SIG-M5 treated with dmso at 0.1 percent for 504 hours (cell line): ENCODE results near the gene EFNA2.
"Not testable (repeated sequence)": the region's sequence is repeated elsewhere in the genome, so short reads cannot be mapped to it uniquely, and the experiment has no call there.

Source experiments
- DNase-seq: peaks from one replicate; lab custom pipeline; 2025; ENCODE audit not compliant: unreplicated experiment; lab: John Stamatoyannopoulos, UW

EFNA2 gene

DNA sequence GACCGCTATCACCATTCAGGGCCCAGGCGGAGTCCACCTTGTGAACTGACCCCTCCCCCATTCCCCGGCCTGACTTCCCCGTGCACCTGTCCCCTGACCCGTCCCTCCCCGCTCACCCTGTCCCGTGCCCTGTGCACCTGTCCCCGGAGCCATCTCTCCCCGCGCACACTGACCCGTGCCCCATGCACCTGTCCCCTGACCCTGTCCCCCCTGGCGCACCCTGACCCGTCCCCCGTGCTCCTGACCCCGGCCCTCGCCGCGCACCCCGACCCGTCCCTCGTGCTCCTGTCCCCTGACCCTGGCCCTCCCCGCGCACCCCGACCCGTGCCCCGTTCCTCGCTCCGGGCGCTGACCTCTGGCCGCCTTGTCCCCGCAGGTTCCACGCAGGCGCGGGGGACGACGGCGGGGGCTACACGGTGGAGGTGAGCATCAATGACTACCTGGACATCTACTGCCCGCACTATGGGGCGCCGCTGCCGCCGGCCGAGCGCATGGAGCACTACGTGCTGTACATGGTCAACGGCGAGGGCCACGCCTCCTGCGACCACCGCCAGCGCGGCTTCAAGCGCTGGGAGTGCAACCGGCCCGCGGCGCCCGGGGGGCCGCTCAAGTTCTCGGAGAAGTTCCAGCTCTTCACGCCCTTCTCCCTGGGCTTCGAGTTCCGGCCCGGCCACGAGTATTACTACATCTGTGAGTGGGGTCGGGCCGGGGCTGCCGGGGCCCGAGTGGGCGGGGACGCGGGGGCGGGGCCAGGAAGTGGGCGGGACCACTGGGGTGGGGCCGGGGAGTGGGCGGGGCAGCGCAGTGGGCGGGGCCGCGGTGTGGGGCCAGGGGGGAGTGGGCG lies 9.7 kb downstream of the EFNA2 start:
- DNase-seq: no peak

DNA sequence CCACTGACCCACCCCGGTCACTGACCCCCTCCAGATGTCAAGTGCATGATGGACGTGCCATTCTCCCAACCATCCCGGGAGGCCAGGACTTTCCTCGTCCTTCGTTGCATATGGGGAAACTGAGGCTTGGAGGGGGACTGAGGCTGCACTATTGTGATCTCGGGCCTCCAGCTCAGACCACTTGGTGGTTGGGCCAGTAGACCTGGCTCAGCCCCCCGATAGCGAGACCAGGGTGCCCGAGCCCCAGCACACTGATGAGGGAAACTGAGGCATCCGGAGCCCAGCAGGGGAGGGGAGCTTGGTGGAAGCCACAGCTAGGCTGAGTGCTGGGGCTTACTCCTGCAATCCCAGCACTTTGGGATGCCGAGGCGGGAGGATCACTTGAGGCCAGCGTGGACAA lies 10.4 kb downstream of the EFNA2 start:
- no peak for DNase-seq

DNA sequence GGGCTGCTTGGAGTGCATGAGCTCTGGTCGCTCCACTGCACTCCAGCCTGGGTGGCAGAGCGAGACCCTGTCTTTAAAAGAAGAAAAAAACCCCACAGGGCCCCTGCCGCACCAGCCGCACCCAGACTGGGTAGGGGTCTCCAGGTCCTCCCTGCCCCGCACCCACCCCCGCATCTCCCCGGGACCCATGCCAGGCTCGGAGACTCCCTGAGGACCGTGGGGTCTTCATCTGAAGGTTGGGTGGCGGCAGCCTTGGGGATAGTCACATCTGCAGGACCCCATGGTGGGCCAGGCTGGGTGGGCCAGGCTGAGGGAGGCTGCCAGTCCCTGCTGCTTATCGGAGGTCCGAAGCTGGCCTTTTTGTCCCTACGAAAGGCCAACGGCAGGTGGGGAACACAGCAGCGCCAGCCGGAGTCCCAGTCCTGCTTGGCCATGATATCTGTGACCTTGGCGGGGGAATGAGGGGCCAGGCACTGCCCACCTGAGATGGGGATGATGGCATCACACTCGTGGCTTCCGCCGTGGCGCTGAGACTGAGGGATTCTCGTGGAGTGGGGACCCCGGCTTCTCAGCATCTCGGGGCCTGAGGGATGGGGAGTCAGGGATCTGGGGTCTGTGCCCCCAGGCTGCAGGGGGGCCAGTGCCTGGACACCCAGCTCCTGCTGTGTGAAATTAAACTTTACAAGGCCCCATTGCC lies 11.1 kb downstream of the EFNA2 start:
- no peak for DNase-seq

DNA sequence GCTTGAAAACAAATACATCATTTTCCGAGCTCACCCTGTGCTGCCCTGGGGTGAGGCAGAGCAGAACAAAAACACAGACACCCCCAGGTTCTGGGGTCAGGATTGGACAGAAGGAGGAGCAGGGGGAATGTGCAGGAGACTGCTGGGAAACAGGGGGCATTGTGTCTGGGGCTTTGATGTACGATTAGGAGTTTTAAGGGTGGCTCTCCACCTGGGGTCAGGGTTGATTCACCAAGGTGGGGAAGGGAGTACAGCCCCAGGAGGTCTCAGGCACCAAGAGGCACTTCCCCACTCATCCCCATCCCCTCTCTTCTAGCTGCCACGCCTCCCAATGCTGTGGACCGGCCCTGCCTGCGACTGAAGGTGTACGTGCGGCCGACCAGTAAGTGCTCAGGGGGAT lies 12.6 kb downstream of the EFNA2 start:
- no peak for DNase-seq

DNA sequence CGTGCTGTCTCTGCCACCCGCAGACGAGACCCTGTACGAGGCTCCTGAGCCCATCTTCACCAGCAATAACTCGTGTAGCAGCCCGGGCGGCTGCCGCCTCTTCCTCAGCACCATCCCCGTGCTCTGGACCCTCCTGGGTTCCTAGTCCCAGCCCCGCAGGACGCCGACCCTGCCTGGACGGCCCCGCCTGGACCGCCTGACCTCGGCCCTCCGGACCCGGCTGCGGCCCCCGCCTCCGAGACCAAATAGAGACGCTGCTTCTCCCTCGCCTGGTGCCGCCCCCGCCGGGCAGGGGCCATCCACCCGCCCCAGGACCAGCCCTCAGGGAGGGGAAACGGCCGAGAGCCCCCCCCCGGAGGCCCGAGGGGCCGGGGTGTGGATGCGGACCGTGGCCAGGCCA lies 14.1 kb downstream of the EFNA2 start:
- DNase-seq: no peak

DNA sequence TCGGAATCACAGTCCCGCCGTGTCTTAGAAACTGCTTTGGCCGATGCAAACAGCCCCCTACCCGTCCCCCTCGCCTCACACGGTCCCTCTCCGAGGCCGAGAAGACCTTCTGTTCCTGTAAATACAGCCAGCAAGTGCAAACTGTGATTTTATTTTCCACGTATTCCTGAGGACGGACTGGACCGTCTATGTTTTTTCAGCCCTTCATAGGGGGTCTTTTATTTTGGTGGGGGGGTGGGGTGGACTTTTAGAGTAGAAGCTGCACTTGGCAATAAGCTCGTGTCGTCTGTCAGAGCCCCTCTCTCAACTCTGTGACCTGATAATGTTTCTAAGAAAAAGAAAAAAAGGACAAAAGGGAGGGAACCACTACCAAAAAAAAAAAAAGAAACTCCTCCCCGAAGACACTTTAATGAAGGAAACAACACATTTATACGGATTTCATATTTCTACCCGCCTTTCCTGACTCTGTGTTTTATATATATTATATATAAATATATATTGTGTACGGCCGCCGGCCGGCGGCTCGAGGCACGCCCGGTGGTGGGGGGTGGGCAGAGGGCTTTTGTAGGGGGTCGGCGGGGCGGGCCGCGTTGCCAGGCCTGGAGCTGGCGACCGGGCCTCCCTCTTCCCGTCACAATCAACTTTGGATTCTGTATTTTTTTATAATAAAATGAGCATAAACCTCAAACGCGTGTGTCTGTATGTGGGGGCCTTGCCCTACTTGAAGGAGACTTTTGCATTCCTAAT lies 15.2 kb downstream of the EFNA2 start:
- DNase-seq: no peak

DNA sequence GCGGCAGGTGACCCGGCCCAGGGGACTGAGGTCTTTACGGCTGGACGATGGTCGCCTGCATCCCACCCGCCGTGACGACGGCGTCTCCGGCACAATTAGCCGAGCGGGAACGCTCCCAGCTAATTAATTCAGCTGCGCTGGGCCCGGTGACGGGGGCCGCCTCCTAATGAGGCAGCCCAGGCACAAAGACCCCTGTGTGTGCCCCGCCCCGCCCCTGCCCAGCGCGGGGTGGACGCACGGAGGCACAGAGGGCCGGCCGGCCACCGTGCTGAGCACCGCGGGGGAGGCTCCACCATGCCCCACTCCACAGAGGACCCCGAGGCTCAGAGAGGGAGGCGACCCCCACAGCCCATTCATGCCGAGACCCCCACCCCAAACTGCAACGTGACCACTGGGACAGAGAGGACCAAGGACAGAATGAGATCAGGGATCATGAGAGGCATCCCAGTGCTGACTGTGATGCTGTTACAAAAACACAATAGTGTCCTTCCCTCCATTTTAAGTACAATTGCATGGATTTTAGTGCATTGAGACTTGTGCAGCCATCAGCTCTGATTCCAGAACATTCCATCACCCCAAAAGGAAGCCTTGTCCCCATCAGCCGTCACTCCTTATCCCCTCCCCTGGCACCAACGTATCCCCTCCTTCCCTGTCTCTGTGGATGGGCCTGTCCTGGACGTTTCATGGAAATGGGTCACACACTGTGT lies 17.0 kb downstream of the EFNA2 start:
- no peak for DNase-seq

DNA sequence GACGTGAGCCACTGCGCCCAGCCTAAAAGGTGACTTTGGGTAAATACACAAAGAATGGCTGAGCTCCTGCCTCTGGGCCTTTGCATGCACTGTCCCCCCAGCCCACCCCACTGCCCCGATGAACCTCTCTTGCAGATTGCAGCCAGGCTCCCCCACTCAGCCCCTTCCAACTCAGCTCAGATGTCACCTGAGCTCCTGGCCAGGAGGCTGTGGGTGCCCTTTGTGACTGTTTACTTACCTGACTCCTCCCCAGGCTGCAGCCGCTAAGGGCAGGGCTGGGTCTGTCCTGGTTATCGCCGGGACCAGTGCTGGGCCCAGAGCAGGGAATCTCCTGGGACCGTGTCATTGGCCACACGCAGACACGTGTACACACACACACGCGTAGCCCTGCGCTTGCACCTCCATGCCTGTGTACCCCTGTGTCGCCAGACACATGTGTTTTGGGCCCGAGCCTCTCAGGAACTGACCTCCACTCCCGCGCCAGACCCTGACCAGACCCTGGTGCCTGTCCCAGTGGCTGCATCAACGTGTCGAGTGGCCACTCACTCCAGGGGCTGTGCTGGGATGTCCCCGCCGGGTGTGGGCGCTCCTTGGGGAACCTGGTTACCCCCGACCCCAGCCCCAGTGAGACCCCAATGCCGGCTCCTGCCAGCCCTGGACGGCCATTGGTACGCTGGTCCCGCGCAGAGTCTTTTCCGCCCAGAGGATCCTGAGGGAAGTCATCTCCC lies 18.7 kb downstream of the EFNA2 start:
- no peak for DNase-seq

DNA sequence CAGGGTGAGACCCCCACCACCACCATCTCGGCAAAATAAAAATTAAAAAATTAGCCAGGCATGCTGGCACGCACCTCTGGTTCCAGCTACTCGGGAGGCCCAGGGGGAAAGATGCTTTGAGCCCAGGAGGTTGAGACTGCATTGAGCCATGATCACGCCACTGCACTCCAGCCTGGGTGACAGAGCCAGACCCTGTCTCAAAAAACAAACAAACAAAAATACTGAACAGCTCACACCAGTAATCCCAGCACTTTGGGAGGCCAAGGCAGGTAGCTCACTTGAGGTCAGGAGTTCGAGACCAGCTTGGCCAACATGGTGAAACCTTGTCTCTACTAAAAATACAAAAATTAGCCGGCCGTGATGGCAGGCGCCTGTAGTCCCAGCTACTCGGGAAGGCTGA lies 19.7 kb downstream of the EFNA2 start:
- not testable (repeated sequence) for DNase-seq

DNA sequence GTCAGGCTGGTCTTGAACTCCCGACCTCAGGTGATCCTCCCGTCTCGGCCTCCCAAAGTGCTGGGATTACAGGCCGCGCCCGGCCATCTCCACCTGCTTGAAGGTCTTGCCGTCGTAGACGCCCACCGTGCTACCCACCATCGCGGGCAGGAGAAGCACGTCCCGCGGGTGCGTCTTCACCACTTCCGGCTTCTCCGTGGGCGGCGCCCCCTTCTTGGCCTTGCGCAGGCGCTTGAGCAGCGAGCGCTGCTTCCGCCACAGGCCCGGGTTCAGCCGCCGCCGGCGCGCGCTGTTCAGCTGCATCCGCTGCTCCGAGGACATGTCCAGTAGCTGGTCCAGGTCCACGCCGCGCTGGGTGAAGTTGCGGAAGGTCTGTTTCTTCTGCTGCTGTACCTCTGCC lies 21.6 kb downstream of the EFNA2 start:
- DNase-seq: no peak

DNA sequence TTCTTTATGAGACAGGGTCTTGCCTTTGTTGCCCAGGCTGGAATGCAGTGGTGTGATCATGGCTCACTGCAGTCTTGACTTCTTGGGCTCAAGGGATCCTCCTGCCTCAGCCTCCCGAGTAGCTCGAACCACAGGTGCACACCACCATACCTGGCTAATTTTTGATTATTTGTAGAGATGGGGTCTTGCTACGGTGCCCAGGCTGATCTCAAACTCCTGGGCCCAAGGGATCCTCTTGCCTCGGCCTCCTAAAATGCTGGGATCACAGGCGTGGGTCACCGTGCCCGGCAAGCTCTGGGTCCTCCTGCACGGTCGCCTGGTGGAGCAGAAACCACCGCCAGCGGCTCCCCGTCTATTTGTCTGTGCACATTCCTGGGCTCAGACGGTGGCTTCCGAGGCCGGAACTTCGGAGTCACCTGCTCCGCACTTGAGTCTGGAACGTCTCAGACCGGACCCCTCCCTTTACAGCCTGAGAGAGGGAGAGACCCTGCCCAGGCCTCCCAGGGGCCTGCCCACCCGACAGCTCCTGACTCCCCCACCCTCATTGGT lies 22.2 kb downstream of the EFNA2 start:
- no peak for DNase-seq

DNA sequence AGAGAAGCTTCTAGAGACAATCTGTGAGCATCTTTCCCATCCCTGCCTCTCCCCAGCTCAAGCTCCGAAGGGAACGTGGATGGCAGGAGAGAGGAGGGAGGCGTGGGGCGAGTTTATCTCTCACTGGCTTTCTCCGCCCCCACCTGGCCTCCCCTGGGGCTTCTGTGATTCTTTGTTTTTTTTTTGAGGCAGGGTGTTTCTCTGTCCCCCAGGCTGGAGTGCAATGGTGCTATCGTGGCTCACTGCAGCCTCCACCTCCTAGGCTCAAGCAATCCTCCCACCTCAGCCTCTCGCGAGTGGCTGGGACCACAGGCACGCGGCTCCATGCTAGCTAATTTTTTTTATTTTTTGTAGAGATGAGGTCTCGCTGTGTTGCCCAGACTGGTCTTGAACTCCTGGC lies 23.0 kb downstream of the EFNA2 start:
- no peak for DNase-seq

DNA sequence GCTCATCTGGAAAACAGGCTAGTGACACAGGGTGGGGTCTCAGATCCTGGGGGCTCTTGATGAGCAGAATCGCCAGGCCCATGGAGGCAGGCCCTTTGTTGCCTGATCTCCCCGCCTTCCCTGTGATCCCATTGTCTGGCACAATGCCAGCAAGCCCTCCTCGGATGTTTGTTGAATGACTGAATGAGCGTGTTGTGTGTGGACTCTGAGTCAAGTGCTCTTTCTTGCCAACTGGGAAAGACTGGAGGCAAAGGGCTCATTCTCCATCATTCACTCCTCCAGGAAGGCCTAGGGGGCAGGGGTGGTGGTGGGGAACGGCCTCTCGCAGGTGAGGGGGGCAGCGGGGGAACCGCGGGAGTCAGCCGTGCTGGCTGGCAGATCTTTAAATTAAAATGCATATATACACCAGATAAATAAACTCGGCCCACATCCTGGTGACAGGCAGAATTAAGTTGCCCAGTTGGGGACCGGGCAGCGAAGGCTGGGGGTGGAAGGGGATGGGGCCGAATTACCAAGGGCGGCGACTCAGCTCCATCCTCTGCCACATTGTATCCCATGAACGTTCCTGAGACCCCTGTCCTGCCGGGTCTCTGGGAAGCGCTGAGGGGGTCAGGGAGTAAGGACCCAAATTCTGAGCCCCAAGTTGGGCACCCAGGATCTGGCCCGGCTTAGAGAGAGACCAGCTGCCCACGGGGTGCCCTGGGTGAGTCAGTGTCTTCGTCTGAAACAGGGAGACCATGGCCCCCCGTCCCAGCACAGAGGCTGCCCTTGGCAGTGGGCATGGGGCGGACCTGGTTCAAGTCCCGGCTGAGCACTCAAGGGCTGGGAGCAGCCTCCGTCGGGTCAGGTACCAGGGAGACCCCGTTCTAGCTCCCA lies 24.5 kb downstream of the EFNA2 start:
- no peak for DNase-seq

DNA sequence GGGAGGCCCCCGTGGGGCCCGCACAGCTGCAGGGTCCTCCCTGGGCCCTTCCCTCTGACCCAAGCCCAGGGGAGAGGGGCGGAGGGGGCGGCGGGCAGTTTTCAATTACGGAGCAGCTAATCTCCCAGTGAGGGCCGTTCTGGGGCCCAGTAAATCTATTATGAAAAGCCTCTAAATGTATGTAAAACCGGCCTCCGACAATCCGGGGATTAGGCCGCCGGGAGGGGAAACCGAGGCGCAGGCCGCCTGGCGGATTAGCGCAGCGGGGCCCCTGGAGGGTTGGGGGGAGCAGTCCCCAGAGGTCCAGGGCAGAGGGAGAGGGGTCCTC lies 25.1 kb downstream of the EFNA2 start:
- DNase-seq: no peak

DNA sequence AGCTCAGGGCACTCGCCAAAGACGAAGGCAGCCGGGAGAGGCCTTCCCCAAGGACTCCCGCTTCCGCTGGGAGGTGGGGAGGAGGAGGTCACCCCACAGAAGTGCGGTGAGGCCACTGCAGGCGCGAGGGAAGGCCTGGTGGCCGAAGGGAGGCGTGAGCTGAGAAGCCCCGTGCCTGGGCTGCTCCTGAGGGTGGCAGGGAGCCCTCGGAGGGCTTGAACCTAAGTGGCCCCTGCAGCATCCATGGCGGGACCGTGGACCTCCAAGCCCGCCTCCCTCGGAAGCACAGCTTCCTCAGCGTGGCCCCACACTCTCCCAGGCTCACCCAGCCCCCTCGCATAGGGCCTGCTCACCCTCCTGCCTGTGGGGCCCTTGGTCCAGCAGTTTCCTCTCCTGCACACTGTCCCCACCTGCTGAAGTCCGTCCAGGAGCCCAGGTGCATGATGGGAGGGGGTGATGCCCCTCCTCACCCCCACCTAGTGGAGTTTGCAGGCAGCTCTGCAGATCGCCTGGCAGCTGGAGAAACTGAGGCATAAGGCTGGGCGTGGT lies 25.9 kb downstream of the EFNA2 start:
- DNase-seq: no peak

DNA sequence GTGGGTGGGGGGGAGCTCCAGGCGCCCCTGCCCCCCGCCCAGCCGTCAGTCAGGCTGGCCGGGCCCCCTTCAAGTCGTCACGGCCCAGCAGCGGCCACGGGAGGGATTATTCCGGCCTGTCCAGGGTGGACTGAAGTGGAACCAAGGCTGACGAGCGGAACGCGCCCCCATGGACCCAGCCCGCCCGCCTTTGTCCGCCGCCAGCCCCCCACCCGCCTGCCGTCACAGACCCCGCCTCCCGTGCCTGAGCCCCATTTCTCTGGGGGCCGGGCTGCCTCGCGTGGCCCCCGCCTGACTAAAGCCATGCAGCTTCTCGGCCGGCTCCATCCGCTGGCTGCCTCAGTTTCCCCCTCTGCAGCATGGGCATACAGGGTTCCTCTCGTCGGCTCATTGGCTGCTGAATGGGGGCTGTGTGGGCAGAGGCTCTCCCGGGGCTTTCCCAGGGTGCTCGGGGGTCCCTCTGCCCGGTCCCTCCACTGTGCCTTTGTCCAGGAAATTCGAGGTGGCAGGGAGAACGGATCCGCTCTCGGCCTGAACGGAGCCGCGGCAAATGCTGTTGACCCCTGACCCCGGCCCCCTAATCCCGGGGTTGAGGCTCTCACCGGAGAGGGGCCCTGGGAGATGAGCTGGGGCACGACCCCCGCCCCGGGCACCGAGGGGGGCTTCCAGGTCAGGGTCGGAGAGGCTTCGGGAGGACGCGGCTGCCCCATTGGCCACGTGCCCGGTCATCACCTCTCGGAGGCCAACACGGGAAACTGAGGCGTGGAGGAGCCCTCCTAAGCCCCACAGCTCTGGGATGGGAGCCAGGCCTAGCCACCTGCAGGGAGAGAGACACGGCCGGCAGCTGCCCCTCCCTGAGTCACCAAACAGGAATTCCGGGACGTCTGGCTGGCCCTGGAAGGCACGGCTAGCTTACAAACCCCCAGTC lies 27.4 kb downstream of the EFNA2 start:
- no peak for DNase-seq

DNA sequence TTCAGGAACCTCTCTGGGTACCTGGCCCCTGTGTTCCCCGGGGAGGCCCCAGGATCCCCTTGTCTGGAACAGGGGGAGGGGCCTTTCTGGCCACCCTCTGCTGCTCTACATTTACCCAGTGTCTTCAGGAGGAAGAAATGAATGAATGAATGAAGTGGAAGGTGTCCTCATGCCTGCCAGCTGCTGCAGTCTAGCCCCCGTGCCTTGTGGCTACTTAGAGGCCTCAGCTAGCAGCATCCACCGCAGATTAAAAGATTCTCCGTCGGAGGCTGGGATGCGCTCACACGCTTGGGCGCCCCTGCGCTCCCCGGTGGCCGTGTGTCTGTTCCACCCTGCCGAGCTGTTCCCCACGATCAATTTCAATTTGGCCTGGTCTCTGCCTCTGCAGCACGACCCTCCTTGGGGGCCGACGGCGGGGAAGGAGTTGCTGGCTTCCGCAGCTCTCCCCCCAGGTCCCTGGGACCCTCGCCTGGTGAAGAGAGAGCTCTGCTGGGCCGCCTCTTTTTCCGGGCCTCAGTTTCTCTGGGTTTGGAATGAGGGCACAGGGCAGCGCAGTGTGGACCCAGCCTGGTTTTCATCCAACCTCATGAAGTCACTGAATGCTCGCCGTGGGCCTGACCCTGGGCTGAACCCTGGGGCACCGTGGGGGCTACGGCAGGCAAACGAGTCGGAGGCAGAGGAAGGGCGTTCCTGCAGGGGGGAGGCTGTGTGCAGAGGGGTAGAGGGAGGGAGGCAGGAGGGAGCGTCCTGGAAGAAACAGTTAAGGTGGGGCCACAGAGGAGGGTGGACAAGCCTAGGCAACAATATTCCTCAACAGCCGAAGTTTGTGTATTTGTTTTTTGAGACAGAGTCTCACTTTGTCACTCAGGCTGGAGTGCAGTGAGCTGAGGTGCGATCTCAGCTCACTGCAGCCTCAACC lies 28.3 kb downstream of the EFNA2 start:
- no peak for DNase-seq
